Measurements from ENCODE around the gene MORC2. TPM values are rescaled to one million over a fixed set of nuclear protein-coding genes. Genes with fewer than 3 reads are reported as not detected.

The MORC2 gene
- total and polyA plus RNA-seq, 2 donors from 2014 or later = 18.0 to 18.8 TPM

GRCh38 chr22:30940685-30941362, 27.8 kb downstream of the MORC2 start:
- FAIRE-seq = no peak

GRCh38 chr22:30934053-30934452, 34.5 kb downstream of the MORC2 start:
- Histone ChIP-seq H3K9ac (ENCODE audit: low read length in 3 of 3) (no peak overlapping the region), H3K27ac (ENCODE audit: low read depth in 2 of 2, low read length in 2 of 2) (no peak overlapping the region), H3K4me1 (ENCODE audit: control insufficient read depth in 2 of 3, insufficient read depth in 2 of 3, low read depth in 1 of 3, low read length in 3 of 3) (no peaks in the 10 kb centered on the region), H3K4me3 (ENCODE audit: low read length in 3 of 3) (no peak overlapping the region), H3K36me3 (ENCODE audit: control insufficient read depth in 2 of 3, insufficient read depth in 3 of 3, low read length in 3 of 3) (peaks cover 18 to 75% (median 68%) of the 10 kb centered on the region in 3 donors), H3K27me3 (ENCODE audit: control insufficient read depth, insufficient read depth, low read length) (no peaks in the 10 kb centered on the region), H3K9me3 (ENCODE audit: control insufficient read depth in 2 of 3, insufficient read depth in 1 of 3, low read length in 3 of 3) (no peaks in the 10 kb centered on the region)
- intact Hi-C loops (cut with DNase I) = no loop called here
- no peak for TF ChIP-seq CTCF (IDR thresholded peaks at IDR 0.05; ENCODE audit: borderline replicate concordance, extremely low read depth, insufficient read depth)
- DNase-seq = peak in 1 of 5 donors; percentile 24
- FAIRE-seq = no peak

More at GRCh38 chr22:30940685-30941362, 27.8 kb downstream of the MORC2 start:
- Histone ChIP-seq H3K36me3 (ENCODE audit: control insufficient read depth in 2 of 3, insufficient read depth in 3 of 3, low read length in 3 of 3) (peaks cover 7 to 83% (median 71%) of the 10 kb centered on the region in 3 donors), H3K9me3 (ENCODE audit: control insufficient read depth in 2 of 3, insufficient read depth in 1 of 3, low read length in 3 of 3) (no peaks in the 10 kb centered on the region), H3K27ac (ENCODE audit: low read depth in 2 of 2, low read length in 2 of 2) (no peak overlapping the region), H3K4me3 (ENCODE audit: low read length in 3 of 3) (no peak overlapping the region), H3K9ac (ENCODE audit: low read length in 3 of 3) (no peak overlapping the region), H3K4me1 (ENCODE audit: control insufficient read depth in 2 of 3, insufficient read depth in 2 of 3, low read depth in 1 of 3, low read length in 3 of 3) (no peaks in the 10 kb centered on the region), H3K27me3 (ENCODE audit: control insufficient read depth, insufficient read depth, low read length) (no peaks in the 10 kb centered on the region)
- no peak for TF ChIP-seq CTCF (IDR thresholded peaks at IDR 0.05; ENCODE audit: borderline replicate concordance, extremely low read depth, insufficient read depth)
- no peak for DNase-seq
- intact Hi-C loops (cut with DNase I) = no loop called here

GRCh38 chr22:30933457-30933856, 35.1 kb downstream of the MORC2 start:
- FAIRE-seq (no peak), DNase-seq (peak in 1 of 5 donors; percentile 22)
- intact Hi-C loops (cut with DNase I) = no loop called here
- no peak for TF ChIP-seq CTCF (IDR thresholded peaks at IDR 0.05; ENCODE audit: borderline replicate concordance, extremely low read depth, insufficient read depth)
- no peaks in the 10 kb centered on the region for H3K9me3 ChIP-seq (ENCODE audit: control insufficient read depth in 2 of 3, insufficient read depth in 1 of 3, low read length in 3 of 3)
- H3K27ac ChIP-seq (ENCODE audit: low read depth in 2 of 2, low read length in 2 of 2) = no peak overlapping the region
- no peaks in the 10 kb centered on the region for H3K27me3 ChIP-seq (ENCODE audit: control insufficient read depth, insufficient read depth, low read length)
- H3K9ac ChIP-seq (ENCODE audit: low read length in 3 of 3) = no peak overlapping the region
- peaks cover 18 to 77% (median 65%) of the 10 kb centered on the region in 3 donors for H3K36me3 ChIP-seq (ENCODE audit: control insufficient read depth in 2 of 3, insufficient read depth in 3 of 3, low read length in 3 of 3)
- H3K4me1 ChIP-seq (ENCODE audit: control insufficient read depth in 2 of 3, insufficient read depth in 2 of 3, low read depth in 1 of 3, low read length in 3 of 3) = no peaks in the 10 kb centered on the region
- H3K4me3 ChIP-seq (ENCODE audit: low read length in 3 of 3) = no peak overlapping the region

All from kidney (tissue), 14 donors.